Renal cortex interstitium (tissue), 3 donors: ENCODE measurements around the gene C3orf33. TPM values are rescaled to one million over a fixed set of nuclear protein-coding genes. Genes with fewer than 3 reads are reported as not detected.

Experiments
- polyA plus RNA-seq, 3 donors: library from polyadenylated mRNA; unstranded; fragments of 120-200 nt; gene quantifications; one replicate each; pipeline ENCODE4 v1.2.1, GENCODE V29; 2013; ENCODE audit not compliant: insufficient read length in 3 of 3

Gene C3orf33
- polyA plus RNA-seq, 3 donors, result 8.6 to 13.1 (median 12.6) TPM

Other genes with a start within 250 kb of the C3orf33 start
- 10 to 100 TPM; 10.1 to 12.5 (median 11.0) TPM for gene PLCH1, start 61.2 kb downstream of the C3orf33 start, polyA plus RNA-seq
- 10 to 100 TPM; 38.4 to 45.8 (median 38.6) TPM for gene SLC33A1, start 48.1 kb upstream of the C3orf33 start, polyA plus RNA-seq
- gene GMPS, start 64.4 kb upstream of the C3orf33 start, polyA plus RNA-seq, result 10 to 100 TPM; 57.5 to 84.8 (median 70.6) TPM